Fibroblast of pulmonary artery (primary cell): Measurements from ENCODE around the gene TADA3.

Experiments used
- DNase-seq: peaks from one replicate; pipeline ENCODE4 v3.0.0-alpha.2; 2010; ENCODE audit warnings: low read depth
- H3K4me3 ChIP-seq: replicated peaks from 2 replicates; pipeline ENCODE4 v1.5.1; 2011; ENCODE audit warnings: low read depth, mild to moderate bottlenecking, control low read depth, low read length, moderate library complexity
- CTCF ChIP-seq: IDR thresholded peaks from 2 replicates; pipeline ENCODE4 v1.5.1; 2011; ENCODE audit warnings: mild to moderate bottlenecking, control low read depth, low read length, inconsistent platforms; ENCODE audit errors: missing control alignments

TADA3 gene

GRCh38 chr3:9804996-9805395, 12.7 kb upstream of the TADA3 start:
- no peak for TF ChIP-seq CTCF
- DNase-seq: no peak
- H3K4me3 ChIP-seq: no peak overlapping the region

GRCh38 chr3:9803494-9803893, 11.2 kb upstream of the TADA3 start:
- TF ChIP-seq CTCF: no peak
- no peak overlapping the region for H3K4me3 ChIP-seq
- DNase-seq: no peak

- H3K4me3 ChIP-seq: no peak overlapping the region
- no peak for DNase-seq
- TF ChIP-seq CTCF: peak; percentile 24
Observed at GRCh38 chr3:9800529-9800928, 8.3 kb upstream of the TADA3 start.

GRCh38 chr3:9797196-9797945, 5.1 kb upstream of the TADA3 start:
- DNase-seq: peak; percentile 67
- no peak for TF ChIP-seq CTCF
- no peak overlapping the region for H3K4me3 ChIP-seq

GRCh38 chr3:9795207-9795606, 2.9 kb upstream of the TADA3 start:
- no peak overlapping the region for H3K4me3 ChIP-seq
- no peak for DNase-seq
- no peak for TF ChIP-seq CTCF

- no peak for DNase-seq
- TF ChIP-seq CTCF: no peak
- H3K4me3 ChIP-seq: no peak overlapping the region
Observed at GRCh38 chr3:9794400-9794799, 2.1 kb upstream of the TADA3 start.
